Mesothelial cell of epicardium (in vitro differentiated cells): ENCODE data around the gene KSR1. TPM values are rescaled to one million over a fixed set of nuclear protein-coding genes. Genes with fewer than 3 reads are reported as not detected.
A peak's percentile ranks its signal among the peaks of the same experiment; 100 is the strongest.

ENCODE experiments used
- DNase-seq, 2 experiments: peaks; one replicate each; pipeline ENCODE4 v3.0.0; 2021; ENCODE audit warnings: low spot score in 2 of 2; ENCODE audit not compliant: unreplicated experiment in 2 of 2
- H3K27ac Mint-ChIP-seq: 2 replicates; pipeline ENCODE4 v1.8.0; 2021; ENCODE audit warnings: mixed read lengths
- H3K27me3 Mint-ChIP-seq: 2 replicates; pipeline ENCODE4 v1.8.0; 2021; ENCODE audit warnings: low read depth, mixed read lengths
- H3K36me3 Mint-ChIP-seq: 2 replicates; pipeline ENCODE4 v1.8.0; 2021; ENCODE audit warnings: mixed read lengths
- H3K4me1 Mint-ChIP-seq: 2 replicates; pipeline ENCODE4 v1.8.0; 2021; ENCODE audit warnings: mixed read lengths
- H3K4me3 Mint-ChIP-seq: 2 replicates; pipeline ENCODE4 v1.8.0; 2021; ENCODE audit warnings: mild to moderate bottlenecking, moderate library complexity, mixed read lengths
- H3K9me3 Mint-ChIP-seq: 2 replicates; pipeline ENCODE4 v1.8.0; 2021; ENCODE audit warnings: mixed read lengths
- CTCF ChIP-seq: fragments of 200-600 bp; sonication (generic); IDR thresholded peaks from one replicate; pipeline ENCODE4 v1.5.0; 2021; ENCODE audit warnings: antibody characterized with exemption; ENCODE audit not compliant: unreplicated experiment
- total RNA-seq: library from RNA; stranded (reverse); gene quantifications from 3 replicates; pipeline ENCODE4 v1.2.1, GENCODE V29; 2021

KSR1 gene
- total RNA-seq, 1 donor from 2014 or later: 69.4 TPM

GRCh38 chr17:27559506-27560481 lies 103.5 kb downstream of the KSR1 start:
- Mint-ChIP-seq H3K4me1 (peaks cover 30% of the 10 kb centered on the region), H3K27ac (peak overlapping the region; percentile 96), H3K27me3 (no peaks in the 10 kb centered on the region), H3K4me3 (peak overlapping the region; percentile 49), H3K36me3 (no peaks in the 10 kb centered on the region), H3K9me3 (no peaks in the 10 kb centered on the region)
- TF ChIP-seq CTCF: no peak
- peak in 1 of 2 experiments; percentile 58 for DNase-seq

- no peak for TF ChIP-seq CTCF
- peak overlapping the region; percentile 49 for H3K4me3 Mint-ChIP-seq
- H3K27ac Mint-ChIP-seq: peak overlapping the region; percentile 96
- DNase-seq: no peak
- no peaks in the 10 kb centered on the region for H3K9me3 Mint-ChIP-seq
- H3K36me3 Mint-ChIP-seq: no peaks in the 10 kb centered on the region
- H3K4me1 Mint-ChIP-seq: peaks cover 24% of the 10 kb centered on the region
- no peaks in the 10 kb centered on the region for H3K27me3 Mint-ChIP-seq
These were observed 104.4 kb downstream of the KSR1 start for GRCh38 chr17:27560668-27561067.

- no peak for DNase-seq
- H3K27me3 Mint-ChIP-seq: no peaks in the 10 kb centered on the region
- H3K27ac Mint-ChIP-seq: no peak overlapping the region
- H3K4me3 Mint-ChIP-seq: no peak overlapping the region
- no peaks in the 10 kb centered on the region for H3K9me3 Mint-ChIP-seq
- peaks cover 24% of the 10 kb centered on the region for H3K4me1 Mint-ChIP-seq
- TF ChIP-seq CTCF: no peak
- H3K36me3 Mint-ChIP-seq: no peaks in the 10 kb centered on the region
These were observed 106.7 kb downstream of the KSR1 start for GRCh38 chr17:27562777-27563455.

- H3K36me3 Mint-ChIP-seq: no peaks in the 10 kb centered on the region
- H3K27me3 Mint-ChIP-seq: no peaks in the 10 kb centered on the region
- no peak overlapping the region for H3K4me3 Mint-ChIP-seq
- no peak overlapping the region for H3K27ac Mint-ChIP-seq
- no peaks in the 10 kb centered on the region for H3K9me3 Mint-ChIP-seq
- no peak for DNase-seq
- peaks cover 24% of the 10 kb centered on the region for H3K4me1 Mint-ChIP-seq
- TF ChIP-seq CTCF: no peak
These were observed 107.3 kb downstream of the KSR1 start for GRCh38 chr17:27563532-27563931.

GRCh38 chr17:27564463-27564862 lies 108.2 kb downstream of the KSR1 start:
- H3K27ac Mint-ChIP-seq: no peak overlapping the region
- no peaks in the 10 kb centered on the region for H3K9me3 Mint-ChIP-seq
- TF ChIP-seq CTCF: no peak
- H3K36me3 Mint-ChIP-seq: no peaks in the 10 kb centered on the region
- no peaks in the 10 kb centered on the region for H3K27me3 Mint-ChIP-seq
- no peak overlapping the region for H3K4me3 Mint-ChIP-seq
- peaks cover 20% of the 10 kb centered on the region for H3K4me1 Mint-ChIP-seq
- no peak for DNase-seq
